HUDEP-2 (cell line): ENCODE measurements around the gene CALM1.

ENCODE experiments used
- DNase-seq, 76 experiments: peaks; one replicate each; lab custom pipeline; 2025; ENCODE audit not compliant: unreplicated experiment in 76 of 76; lab: John Stamatoyannopoulos, UW

CALM1 gene

DNA sequence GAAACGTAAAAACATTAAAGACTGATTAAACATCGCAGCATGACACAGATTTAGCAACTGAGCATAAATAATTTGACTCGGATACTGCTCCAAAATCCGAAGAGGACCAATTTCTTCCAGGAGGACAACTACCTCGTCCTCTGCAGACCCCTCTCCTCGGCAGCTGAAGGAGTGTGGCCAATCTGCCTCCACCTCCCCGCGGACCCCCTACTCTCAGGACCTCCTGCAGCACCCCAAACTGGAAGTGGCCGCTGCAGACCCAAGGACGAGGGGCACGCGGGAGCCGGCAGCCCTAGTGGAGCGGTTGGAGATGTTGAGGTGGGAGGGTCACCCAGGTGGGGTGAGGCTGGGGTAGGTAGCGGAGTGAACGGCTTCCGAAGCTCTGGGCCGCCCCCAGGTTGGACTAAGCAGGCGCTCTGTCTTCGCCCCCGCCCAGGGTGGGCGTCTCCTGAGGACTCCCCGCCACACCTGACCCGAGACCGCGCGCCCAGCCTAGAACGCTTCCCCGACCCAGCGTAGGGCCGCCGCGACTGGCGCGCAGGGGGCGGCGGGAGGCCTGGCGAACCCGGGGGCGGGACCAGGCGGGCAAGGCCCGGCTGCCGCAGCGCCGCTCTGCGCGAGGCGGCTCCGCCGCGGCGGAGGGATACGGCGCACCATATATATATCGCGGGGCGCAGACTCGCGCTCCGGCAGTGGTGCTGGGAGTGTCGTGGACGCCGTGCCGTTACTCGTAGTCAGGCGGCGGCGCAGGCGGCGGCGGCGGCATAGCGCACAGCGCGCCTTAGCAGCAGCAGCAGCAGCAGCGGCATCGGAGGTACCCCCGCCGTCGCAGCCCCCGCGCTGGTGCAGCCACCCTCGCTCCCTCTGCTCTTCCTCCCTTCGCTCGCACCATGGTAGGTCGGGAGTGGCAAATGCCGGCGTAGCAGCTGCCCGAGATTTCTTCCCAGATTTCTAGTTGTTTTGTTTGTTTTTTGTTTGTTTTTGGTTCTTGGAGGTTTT lies at the start of gene CALM1:
Gene CALM1 (plus strand): TSS at position 689 of the 999 bp plus-strand sequence. CDS start 202 bp downstream, at position 891.
- DNase-seq, result peak in 75 of 76 experiments; percentile 29 to 94 (median 86)

DNA sequence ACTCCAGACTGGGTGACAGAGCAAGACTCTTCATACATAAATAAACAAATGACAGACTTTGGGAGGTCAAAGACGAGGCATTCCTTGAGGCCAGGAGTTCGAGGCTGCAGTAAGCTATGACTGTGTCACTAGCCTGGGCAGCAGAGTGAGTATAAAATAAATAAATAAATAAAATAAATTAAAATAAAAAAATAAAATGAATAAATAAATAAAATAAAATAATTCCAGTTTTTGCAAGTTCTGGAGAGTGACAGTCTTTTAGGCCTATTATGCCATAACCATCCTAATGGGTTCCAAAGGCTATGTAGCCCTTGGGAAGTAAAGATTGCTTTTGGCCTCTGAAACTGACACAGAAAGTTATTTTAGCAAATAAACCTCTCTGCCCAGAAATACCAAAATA lies 48.6 kb upstream of the CALM1 start:
- DNase-seq, result no peak

DNA sequence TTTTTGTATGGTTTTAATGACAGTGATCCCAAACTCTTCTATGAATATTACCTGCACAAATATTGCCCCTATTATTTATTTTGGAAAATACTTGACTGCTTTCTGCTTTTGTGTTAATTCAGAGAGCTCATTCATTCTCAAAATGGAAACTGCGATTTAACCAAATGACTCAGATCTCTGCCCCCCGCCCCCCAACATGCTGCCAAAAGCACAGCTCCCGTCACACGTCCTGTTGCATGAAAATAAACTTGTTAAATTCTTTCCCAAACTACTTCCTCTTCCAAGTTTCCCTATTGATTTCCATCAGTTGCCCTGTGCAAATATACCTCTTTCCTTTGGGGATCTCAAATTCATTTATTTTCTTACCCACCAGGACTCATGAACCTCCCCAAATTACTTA lies 47.1 kb upstream of the CALM1 start:
- no peak for DNase-seq

DNA sequence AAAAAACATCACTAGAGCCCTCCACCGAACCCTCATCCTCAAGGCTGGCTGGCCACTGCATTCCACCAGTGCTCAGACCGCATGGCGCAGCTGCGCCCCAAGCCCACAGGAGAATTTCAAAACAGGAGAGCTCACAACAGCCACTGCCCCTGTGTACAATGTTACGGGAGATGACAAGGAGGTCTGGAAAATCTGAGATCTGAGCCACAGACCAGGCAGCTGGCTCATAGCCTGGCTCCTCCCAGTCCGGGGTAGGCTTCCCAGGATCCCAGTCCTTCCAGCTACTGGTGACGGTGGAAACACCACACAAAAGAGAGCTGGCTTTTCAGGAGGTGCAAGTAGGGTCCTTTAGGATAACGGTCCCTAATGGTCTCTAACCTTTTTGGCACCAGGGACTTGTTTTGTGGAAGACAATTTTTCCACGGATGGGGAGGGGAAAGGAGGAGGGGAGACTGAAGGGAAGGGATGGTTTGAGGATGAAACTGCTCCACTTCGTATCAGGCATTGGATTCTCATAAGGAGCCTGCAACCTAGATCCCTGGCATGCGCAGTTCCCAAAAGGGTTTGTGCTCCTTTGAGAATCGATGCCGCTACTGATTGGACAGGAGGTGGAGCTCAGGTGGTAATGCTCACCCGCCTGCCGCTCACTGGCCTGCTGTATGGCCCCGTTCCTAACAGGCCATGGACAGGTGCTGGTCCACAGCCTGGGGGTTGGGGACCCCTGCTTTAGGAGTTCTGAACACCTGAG lies 42.1 kb upstream of the CALM1 start:
- DNase-seq, result no peak

DNA sequence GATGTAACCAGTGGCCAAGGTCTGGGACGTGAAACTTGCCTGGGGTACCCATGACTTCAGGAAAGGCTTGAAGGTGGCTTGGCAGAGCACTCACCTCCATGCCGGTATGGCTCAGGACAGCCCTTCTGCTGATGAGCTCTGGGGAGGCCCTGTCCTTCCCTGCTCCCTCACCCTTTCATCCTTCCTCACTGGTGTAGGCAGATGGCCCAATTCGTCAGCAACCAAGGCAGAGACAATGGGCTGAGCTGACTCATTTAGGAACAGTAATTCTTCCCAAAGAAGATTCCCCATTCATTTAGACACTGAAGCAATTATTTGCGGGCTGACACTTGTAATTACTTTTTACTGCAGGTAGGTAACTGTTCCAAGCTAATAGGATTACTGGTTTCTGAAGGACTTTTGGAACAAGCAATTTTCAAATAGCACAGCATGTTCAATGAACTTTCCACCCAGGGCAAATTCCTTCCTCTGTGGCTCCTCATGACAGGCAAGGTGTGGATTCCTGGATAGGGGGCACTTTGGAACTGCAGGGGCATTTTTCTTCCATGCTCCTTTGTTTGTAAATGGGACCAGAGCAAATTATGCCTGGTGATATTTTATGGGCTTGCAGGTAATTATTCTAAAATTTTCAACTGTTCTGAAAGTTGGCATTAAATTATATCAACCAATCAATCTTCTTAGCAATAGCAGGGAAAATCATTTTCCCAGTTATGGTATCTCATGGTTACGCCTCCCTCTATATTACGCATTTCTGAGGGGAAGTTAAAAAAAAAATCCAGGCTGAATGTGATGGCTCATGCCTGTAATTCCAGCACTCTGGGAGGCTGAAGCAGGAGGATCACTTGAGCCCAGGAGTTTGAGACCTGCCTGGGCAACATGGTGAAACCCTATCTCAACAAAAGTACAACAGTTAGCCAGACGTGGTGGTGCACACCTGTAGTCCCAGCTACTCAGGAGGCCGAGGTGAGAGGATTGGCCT lies 41.0 kb upstream of the CALM1 start:
- no peak for DNase-seq

DNA sequence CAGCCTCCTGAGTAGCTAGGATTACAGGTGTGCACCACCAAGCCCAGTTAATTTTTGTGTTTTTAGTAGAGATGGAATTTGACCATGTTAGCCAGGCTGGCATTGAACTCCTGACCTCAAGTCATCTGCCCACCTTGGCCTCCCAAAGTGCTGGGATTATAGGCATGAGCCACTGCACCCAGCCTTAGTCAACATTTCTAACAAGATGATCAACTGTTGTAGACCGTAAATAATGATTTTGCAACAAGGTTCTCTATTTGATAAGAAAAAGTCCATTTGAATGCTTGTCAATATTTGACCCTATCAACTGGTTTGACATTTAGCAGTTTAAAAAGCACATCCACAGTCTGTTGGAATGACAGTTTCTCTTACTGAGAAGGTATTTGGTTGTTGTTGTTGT lies 39.9 kb upstream of the CALM1 start:
- DNase-seq, result no peak

DNA sequence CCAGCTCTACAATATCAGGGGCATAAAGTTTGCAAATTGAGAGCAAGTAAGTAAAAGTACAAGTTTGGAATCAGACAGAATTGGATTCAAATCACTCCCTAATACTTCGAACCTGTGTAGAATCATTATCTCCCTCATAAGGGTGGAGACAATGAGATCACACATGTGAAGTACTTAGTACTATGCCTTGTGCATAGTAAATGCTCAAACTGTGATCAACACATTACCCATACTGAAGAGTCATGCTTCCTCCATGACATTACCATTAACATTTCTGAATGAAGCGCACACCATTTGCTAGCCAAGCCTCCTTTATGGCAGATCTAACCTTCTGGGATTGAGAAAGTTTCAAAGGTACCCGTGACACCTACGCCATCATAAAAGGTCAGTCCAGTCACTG lies 38.5 kb upstream of the CALM1 start:
- DNase-seq, result no peak

DNA sequence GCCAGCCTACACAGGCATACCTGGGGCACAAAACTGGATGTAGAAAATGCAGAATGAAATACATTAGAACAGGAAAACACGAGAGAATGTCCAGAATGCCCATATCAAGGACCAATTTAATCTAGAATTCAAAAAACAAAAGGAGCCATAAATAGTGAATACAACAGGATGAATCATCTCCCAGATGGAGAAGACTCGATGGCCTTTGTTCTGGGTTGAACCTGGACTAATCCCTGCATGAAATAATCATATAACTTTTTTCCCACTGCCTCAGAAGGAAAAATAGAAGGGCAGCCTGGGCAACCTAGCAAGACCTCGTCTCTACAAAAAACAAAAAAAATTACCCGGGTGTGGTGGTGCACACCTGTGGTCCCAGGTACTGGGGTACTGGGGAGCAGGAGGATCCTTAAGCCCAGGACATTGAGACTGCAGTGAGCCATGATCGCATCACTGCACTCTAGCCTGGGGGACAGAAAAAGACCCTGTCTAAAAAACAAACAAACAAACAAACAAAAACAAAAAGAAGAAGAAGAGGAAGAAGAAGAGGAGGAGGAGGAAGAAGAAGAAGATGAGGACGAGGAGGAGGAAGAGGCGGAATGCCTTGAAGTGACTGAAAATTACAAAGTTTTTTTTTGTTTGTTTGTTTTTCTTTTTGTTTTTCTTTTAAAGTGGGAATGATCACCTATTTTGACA lies 34.8 kb upstream of the CALM1 start:
- DNase-seq, result no peak

DNA sequence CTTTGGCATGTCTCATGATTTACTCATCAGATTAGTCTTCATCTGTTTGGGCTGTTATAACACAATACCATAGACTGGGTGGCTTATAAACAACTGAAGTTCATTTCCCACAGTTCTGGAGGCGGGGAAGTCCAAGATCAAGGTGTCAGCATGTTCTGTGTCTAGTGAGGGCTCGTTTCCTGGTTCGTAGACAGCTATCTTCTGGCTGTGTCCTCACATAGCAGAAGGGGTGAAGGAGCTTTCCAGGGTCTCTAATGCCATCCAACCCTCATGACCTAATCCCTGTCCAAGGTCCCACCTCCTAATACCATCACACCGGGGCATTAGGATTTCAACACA lies 34.3 kb upstream of the CALM1 start:
- DNase-seq, result no peak

DNA sequence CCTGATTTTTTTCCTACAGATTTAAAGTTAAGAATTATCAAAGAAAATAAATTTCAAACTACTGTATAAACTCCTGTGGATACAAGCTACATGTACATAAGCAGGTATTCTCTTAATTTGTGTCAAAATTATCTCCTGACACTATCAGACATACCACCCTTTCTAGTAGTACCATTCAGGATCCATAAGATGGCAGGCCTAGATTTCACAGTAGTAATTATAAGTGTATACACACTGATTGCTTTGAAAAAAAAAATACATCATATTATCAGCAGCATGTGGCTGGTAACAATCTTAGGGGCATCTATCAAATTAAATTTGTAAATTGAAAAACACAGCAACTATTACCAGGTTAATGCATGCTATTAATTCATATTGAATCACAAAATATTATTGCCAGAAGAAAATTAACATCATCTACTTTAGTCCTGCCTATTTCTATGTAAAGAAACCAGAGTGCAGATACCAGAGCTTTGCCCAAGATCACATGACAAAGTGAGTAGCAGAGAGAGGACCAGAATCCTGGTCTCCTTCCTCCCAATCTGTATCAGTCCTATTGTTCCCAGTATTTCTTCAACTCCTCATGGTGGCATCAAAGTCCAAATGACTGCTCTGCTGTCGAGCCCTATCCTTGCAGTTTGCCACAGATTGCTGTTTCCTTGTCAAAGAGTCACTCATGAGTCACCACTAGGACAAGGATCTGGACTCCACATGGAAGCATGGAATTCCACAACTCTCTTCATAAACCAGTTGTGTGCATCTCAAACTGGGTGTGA lies 27.7 kb upstream of the CALM1 start:
- DNase-seq, result peak in 1 of 76 experiments; percentile 9

DNA sequence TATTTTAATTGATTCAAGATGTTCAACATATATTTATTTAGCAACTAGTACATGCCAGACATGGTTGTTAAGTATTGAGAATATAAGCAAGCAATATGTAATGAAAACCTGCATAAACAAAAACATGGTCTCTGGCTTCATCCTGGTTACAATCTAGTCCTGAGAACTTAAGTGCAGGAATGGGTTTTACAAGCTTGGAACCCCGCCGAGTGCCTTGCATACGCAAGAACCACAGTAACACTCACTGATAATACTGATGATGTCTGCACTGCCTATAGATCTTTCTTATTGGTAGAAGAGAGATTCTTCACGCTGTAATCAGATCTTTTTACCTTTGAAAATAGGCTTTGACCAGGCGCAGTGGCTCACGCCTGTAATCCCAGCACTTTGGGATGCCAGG lies 22.9 kb upstream of the CALM1 start:
- no peak for DNase-seq

DNA sequence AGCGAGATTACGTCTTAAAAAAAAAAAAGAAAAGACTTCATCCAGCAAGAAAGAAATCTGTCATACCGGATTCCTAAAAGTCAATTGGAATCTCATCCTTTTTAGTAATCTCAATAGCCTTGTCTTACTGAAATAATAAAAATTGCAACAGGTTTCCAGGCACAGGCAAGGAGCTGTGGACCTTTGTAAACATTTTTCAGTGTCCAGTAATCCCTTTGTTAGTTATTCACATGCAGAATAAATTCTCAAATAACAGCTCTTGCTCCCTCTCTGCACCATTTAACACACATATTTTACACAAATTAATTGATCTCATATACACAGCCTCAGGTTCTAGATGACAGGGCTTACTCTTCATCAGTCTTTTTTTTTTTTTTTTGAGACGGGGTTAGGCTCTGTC lies 22.0 kb upstream of the CALM1 start:
- no peak for DNase-seq

DNA sequence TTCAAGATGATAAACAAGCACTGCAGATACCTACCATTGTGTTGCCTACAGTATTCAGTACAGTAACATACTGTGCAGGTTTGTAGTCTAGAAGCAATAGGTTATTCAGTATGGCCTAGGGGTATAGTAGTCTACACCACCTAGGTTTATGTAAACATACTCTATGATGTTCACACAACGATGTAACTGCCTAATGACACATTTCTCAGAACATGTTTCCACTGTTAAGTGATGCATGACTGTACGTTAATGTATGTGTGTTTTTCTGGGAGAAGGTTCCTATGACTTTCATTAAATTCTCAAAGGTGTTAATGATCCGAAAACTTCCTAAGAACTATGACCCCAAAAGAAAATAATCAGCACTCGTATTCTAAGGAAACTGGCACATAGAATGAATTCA lies 20.9 kb upstream of the CALM1 start:
- no peak for DNase-seq

DNA sequence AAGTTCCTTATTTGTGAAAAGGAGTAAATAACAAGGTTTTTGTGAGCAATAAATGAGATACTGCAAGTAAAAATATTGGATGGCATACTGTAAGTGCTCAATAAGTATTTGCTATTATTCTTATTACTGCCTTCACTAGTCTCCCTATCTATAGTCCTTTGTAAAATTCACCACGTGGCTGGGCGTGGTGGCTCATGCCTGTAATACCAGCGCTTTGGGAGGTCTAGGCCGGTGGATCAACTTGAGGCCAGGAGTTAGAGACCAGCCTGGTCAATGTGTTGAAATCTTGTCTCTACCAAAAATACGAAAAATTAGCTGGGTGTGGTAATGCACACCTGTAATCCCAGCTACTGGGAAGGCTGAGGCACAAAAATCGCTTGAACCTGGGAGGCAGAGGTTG lies 18.6 kb upstream of the CALM1 start:
- no peak for DNase-seq

DNA sequence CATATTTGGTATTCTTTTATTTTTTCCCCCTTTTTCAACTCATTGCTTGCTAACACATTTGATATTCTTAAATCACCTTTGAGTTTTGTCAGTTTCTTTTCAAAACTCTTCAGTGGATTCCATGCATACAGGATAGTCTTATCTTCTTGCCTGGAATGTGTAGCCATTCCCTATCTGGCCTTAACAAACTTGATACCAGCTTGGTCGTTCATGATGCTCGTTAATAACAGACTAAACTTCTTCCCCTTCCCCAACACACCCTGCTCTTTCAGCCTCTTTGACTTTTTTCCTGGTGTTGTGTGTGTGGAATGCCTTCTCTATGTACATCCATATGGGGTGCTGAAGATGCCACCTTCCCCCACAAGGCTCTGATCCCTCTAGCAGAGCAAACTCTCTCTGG lies 17.7 kb upstream of the CALM1 start:
- peak in 2 of 76 experiments; percentile 2 to 3 for DNase-seq

DNA sequence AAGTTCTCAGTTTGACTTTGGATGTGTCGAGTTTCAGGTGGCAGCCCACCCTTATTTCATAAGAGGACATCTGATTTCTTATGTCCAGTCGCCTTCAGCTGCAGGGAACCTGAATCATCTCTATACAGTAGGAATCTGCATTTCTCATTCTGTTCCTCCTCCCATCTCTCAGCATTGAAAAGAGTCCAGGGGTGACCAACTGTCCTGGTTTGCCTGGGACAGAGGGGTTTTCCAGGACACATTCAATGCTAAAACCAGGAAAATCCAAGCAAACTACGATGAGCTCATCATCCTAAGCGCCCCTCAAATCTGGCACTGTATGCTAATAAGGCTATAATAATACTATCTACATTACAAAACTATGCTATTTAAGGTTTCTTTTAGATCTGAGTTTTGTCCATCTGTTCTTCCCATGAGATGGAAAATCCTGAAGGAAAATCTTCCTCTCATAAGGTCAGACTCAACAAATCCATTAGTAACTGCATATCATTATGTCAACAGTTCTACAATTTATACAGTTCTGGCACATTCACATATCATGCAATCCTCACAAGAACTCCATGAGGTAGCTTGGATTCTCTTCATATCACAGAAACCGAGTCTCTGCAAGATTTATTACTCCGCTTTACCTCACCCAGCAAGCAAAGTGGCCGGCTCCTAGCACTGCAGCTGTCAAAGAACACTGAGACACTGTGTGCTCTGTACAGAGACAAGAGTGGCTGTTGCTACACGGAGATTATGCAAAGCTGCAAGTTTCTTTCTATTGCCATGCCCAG lies 15.6 kb upstream of the CALM1 start:
- DNase-seq, result peak in 2 of 76 experiments; percentile 1 to 3

DNA sequence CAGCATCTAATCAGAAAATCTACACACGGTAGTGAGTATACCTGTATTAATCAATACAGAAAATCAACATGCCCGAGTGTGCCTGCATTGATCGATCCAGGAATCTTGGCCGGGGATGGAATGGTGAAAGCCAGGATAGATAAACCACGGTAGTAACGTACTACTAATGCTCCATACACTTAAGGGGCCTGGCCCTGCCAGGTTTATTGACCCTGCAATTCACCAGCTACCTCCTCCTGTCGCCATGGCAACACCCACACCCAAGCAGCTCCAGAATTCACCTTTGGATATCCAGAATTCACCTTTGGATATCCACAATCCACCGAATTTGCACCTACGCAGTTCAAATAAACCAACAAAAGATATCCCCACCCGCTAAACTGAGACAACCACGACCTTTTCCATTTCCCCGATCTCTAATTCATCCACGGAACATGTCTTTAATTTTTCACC lies 14.8 kb upstream of the CALM1 start:
- DNase-seq, result peak in 2 of 76 experiments; percentile 2 to 20

DNA sequence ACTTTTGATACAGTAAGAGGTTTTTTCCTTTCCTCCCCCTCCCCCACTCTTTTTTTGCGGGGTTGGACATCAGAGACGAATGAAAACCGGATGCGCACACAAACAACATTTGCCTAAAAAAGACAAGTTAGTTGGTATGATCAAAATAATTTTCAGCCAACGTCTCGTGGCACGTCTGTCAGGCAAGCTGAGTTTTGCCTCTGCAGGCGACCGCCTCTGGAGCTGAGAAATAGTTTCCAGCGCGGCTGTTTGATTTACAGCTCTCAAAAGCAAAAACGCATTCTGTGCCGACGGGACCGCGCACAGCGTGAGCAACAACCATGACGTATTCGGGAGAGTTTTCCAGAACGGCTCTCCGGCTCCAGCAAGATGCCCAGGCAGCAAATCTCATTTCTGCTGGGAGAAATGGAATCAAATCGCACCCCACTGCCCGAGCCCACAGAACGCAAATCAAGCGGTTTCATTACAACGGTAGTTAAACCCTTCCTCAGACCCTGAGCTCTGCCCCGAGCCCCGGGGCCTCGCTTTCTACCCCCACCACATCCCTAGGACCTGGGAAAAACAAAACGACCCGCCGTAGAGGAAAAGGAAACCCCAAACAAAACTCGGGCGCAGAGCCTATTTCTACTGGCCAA lies 14.2 kb upstream of the CALM1 start:
- DNase-seq, result peak in 42 of 76 experiments; percentile 11 to 94 (median 42)
